ENCODE data around the gene MANEA.

The MANEA gene

GRCh38 chr6:95577304-95578105 lies at the start of gene MANEA:
TSS of gene MANEA (plus strand) at chr6:95577535. CDS start at chr6:95586440, 8,905 bp downstream.
- H3K9ac ChIP-seq (ENCODE audit: low read length): peak within 1 kb of the TSS; percentile 97
- H3K9me3 ChIP-seq (ENCODE audit: control insufficient read depth, low read length): no peaks in the 10 kb centered on the region
- peaks cover 27% of the 10 kb centered on the region for H3K4me1 ChIP-seq (ENCODE audit: control insufficient read depth, insufficient read depth, low read length)
- no peaks in the 10 kb centered on the region for H3K36me3 ChIP-seq (ENCODE audit: control insufficient read depth, insufficient read depth, low read length, severe bottlenecking)
- peak within 1 kb of the TSS; percentile 91 for H3K4me3 ChIP-seq (ENCODE audit: low read length)
- DNase-seq (ENCODE audit: low read depth): peak; percentile 90
- no peaks in the 10 kb centered on the region for H3K27me3 ChIP-seq (replicated peaks; ENCODE audit: control insufficient read depth, insufficient read depth, low read length)

- no peak overlapping the region for H3K9ac ChIP-seq (ENCODE audit: low read length)
- no peaks in the 10 kb centered on the region for H3K27me3 ChIP-seq (replicated peaks; ENCODE audit: control insufficient read depth, insufficient read depth, low read length)
- no peaks in the 10 kb centered on the region for H3K36me3 ChIP-seq (ENCODE audit: control insufficient read depth, insufficient read depth, low read length, severe bottlenecking)
- peaks cover 42% of the 10 kb centered on the region for H3K4me1 ChIP-seq (ENCODE audit: control insufficient read depth, insufficient read depth, low read length)
- no peaks in the 10 kb centered on the region for H3K9me3 ChIP-seq (ENCODE audit: control insufficient read depth, low read length)
- no peak for DNase-seq (ENCODE audit: low read depth)
- no peak overlapping the region for H3K4me3 ChIP-seq (ENCODE audit: low read length)
Measured at GRCh38 chr6:95529762-95530161, 47.6 kb upstream of the MANEA start.

- Histone ChIP-seq H3K4me1 (ENCODE audit: control insufficient read depth, insufficient read depth, low read length) (peaks cover 42% of the 10 kb centered on the region), H3K9ac (ENCODE audit: low read length) (no peak overlapping the region), H3K36me3 (ENCODE audit: control insufficient read depth, insufficient read depth, low read length, severe bottlenecking) (no peaks in the 10 kb centered on the region), H3K9me3 (ENCODE audit: control insufficient read depth, low read length) (peaks cover under 1% of the 10 kb centered on the region), H3K4me3 (ENCODE audit: low read length) (no peak overlapping the region), H3K27me3 (replicated peaks; ENCODE audit: control insufficient read depth, insufficient read depth, low read length) (no peaks in the 10 kb centered on the region)
- no peak for DNase-seq (ENCODE audit: low read depth)
Measured at GRCh38 chr6:95530176-95530819, 47.0 kb upstream of the MANEA start.

GRCh38 chr6:95543798-95544197 lies 33.5 kb upstream of the MANEA start:
- DNase-seq (ENCODE audit: low read depth): no peak

GRCh38 chr6:95544517-95545225 lies 32.7 kb upstream of the MANEA start:
- H3K4me1 ChIP-seq (ENCODE audit: control insufficient read depth, insufficient read depth, low read length): peaks cover 40% of the 10 kb centered on the region
- peak overlapping the region; percentile 30 for H3K4me3 ChIP-seq (ENCODE audit: low read length)
- no peaks in the 10 kb centered on the region for H3K9me3 ChIP-seq (ENCODE audit: control insufficient read depth, low read length)
- peak overlapping the region; percentile 71 for H3K9ac ChIP-seq (ENCODE audit: low read length)
- no peak for DNase-seq (ENCODE audit: low read depth)
- H3K27me3 ChIP-seq (replicated peaks; ENCODE audit: control insufficient read depth, insufficient read depth, low read length): peaks cover 6% of the 10 kb centered on the region
- H3K36me3 ChIP-seq (ENCODE audit: control insufficient read depth, insufficient read depth, low read length, severe bottlenecking): no peaks in the 10 kb centered on the region

More at GRCh38 chr6:95543798-95544197, 33.5 kb upstream of the MANEA start:
- Histone ChIP-seq H3K4me3 (ENCODE audit: low read length) (no peak overlapping the region), H3K9ac (ENCODE audit: low read length) (peak overlapping the region; percentile 71), H3K9me3 (ENCODE audit: control insufficient read depth, low read length) (peaks cover 5% of the 10 kb centered on the region), H3K4me1 (ENCODE audit: control insufficient read depth, insufficient read depth, low read length) (peaks cover 40% of the 10 kb centered on the region), H3K36me3 (ENCODE audit: control insufficient read depth, insufficient read depth, low read length, severe bottlenecking) (no peaks in the 10 kb centered on the region), H3K27me3 (replicated peaks; ENCODE audit: control insufficient read depth, insufficient read depth, low read length) (peaks cover 6% of the 10 kb centered on the region)

- no peaks in the 10 kb centered on the region for H3K9me3 ChIP-seq (ENCODE audit: control insufficient read depth, low read length)
- no peak for DNase-seq (ENCODE audit: low read depth)
- peak overlapping the region; percentile 71 for H3K9ac ChIP-seq (ENCODE audit: low read length)
- peaks cover 40% of the 10 kb centered on the region for H3K4me1 ChIP-seq (ENCODE audit: control insufficient read depth, insufficient read depth, low read length)
- no peaks in the 10 kb centered on the region for H3K36me3 ChIP-seq (ENCODE audit: control insufficient read depth, insufficient read depth, low read length, severe bottlenecking)
- peak overlapping the region; percentile 30 for H3K4me3 ChIP-seq (ENCODE audit: low read length)
- peaks cover 6% of the 10 kb centered on the region for H3K27me3 ChIP-seq (replicated peaks; ENCODE audit: control insufficient read depth, insufficient read depth, low read length)
Measured at GRCh38 chr6:95545226-95545625, 32.1 kb upstream of the MANEA start.

- Histone ChIP-seq H3K4me1 (ENCODE audit: control insufficient read depth, insufficient read depth, low read length) (peaks cover 40% of the 10 kb centered on the region), H3K4me3 (ENCODE audit: low read length) (peak overlapping the region; percentile 3), H3K9ac (ENCODE audit: low read length) (peak overlapping the region; percentile 66), H3K27me3 (replicated peaks; ENCODE audit: control insufficient read depth, insufficient read depth, low read length) (peaks cover 6% of the 10 kb centered on the region), H3K36me3 (ENCODE audit: control insufficient read depth, insufficient read depth, low read length, severe bottlenecking) (no peaks in the 10 kb centered on the region), H3K9me3 (ENCODE audit: control insufficient read depth, low read length) (no peaks in the 10 kb centered on the region)
- DNase-seq (ENCODE audit: low read depth): no peak
Measured at GRCh38 chr6:95545686-95546085, 31.6 kb upstream of the MANEA start.

GRCh38 chr6:95546148-95546547 lies 31.2 kb upstream of the MANEA start:
- H3K4me3 ChIP-seq (ENCODE audit: low read length): peak overlapping the region; percentile 3
- no peak for DNase-seq (ENCODE audit: low read depth)

GRCh38 chr6:95547043-95547442 lies 30.3 kb upstream of the MANEA start:
- H3K27me3 ChIP-seq (replicated peaks; ENCODE audit: control insufficient read depth, insufficient read depth, low read length): no peaks in the 10 kb centered on the region
- peaks cover 52% of the 10 kb centered on the region for H3K4me1 ChIP-seq (ENCODE audit: control insufficient read depth, insufficient read depth, low read length)
- no peaks in the 10 kb centered on the region for H3K36me3 ChIP-seq (ENCODE audit: control insufficient read depth, insufficient read depth, low read length, severe bottlenecking)
- H3K9me3 ChIP-seq (ENCODE audit: control insufficient read depth, low read length): no peaks in the 10 kb centered on the region
- H3K9ac ChIP-seq (ENCODE audit: low read length): no peak overlapping the region
- no peak for DNase-seq (ENCODE audit: low read depth)
- no peak overlapping the region for H3K4me3 ChIP-seq (ENCODE audit: low read length)

More at GRCh38 chr6:95546148-95546547, 31.2 kb upstream of the MANEA start:
- H3K9ac ChIP-seq (ENCODE audit: low read length): peak overlapping the region; percentile 66
- no peaks in the 10 kb centered on the region for H3K36me3 ChIP-seq (ENCODE audit: control insufficient read depth, insufficient read depth, low read length, severe bottlenecking)
- no peaks in the 10 kb centered on the region for H3K9me3 ChIP-seq (ENCODE audit: control insufficient read depth, low read length)
- H3K27me3 ChIP-seq (replicated peaks; ENCODE audit: control insufficient read depth, insufficient read depth, low read length): peaks cover 6% of the 10 kb centered on the region
- peaks cover 43% of the 10 kb centered on the region for H3K4me1 ChIP-seq (ENCODE audit: control insufficient read depth, insufficient read depth, low read length)

GRCh38 chr6:95548188-95548786 lies 29.0 kb upstream of the MANEA start:
- DNase-seq (ENCODE audit: low read depth): no peak
- Histone ChIP-seq H3K36me3 (ENCODE audit: control insufficient read depth, insufficient read depth, low read length, severe bottlenecking) (no peaks in the 10 kb centered on the region), H3K9me3 (ENCODE audit: control insufficient read depth, low read length) (no peaks in the 10 kb centered on the region), H3K9ac (ENCODE audit: low read length) (no peak overlapping the region), H3K27me3 (replicated peaks; ENCODE audit: control insufficient read depth, insufficient read depth, low read length) (no peaks in the 10 kb centered on the region), H3K4me3 (ENCODE audit: low read length) (no peak overlapping the region), H3K4me1 (ENCODE audit: control insufficient read depth, insufficient read depth, low read length) (peaks cover 51% of the 10 kb centered on the region)
